C4-2B (cell line): ENCODE results near the gene ADAMTS9.

Experiments
- H3K27ac ChIP-seq: fragments of 450-650 bp; 2 replicates; pipeline ENCODE4 v1.5.1; 2017
- CTCF ChIP-seq: fragments of 450-650 bp; conservative IDR thresholded peaks from 2 replicates; pipeline ENCODE4 v1.5.1; 2017; ENCODE audit warnings: mild to moderate bottlenecking
- ZFX ChIP-seq: fragments of 450-650 bp; IDR thresholded peaks from 2 replicates; pipeline ENCODE4 v1.6.1; 2017

The ADAMTS9 gene

GRCh38 chr3:64664397-64664796 lies 23.4 kb downstream of the ADAMTS9 start:
- no peak overlapping the region for H3K27ac ChIP-seq
- no peak for TF ChIP-seq CTCF
- no peak for TF ChIP-seq ZFX

- no peak for TF ChIP-seq CTCF
- no peak for TF ChIP-seq ZFX
- no peak overlapping the region for H3K27ac ChIP-seq
These were observed 28.2 kb downstream of the ADAMTS9 start for GRCh38 chr3:64659617-64659978.

- TF ChIP-seq CTCF (no peak), ZFX (no peak)
These were observed 29.8 kb downstream of the ADAMTS9 start for GRCh38 chr3:64658001-64658400.

GRCh38 chr3:64656544-64656943 lies 31.3 kb downstream of the ADAMTS9 start:
- TF ChIP-seq CTCF (no peak), ZFX (no peak)
- H3K27ac ChIP-seq: no peak overlapping the region

More at GRCh38 chr3:64658001-64658400, 29.8 kb downstream of the ADAMTS9 start:
- H3K27ac ChIP-seq: no peak overlapping the region

- no peak for TF ChIP-seq ZFX
- no peak for TF ChIP-seq CTCF
- H3K27ac ChIP-seq: no peak overlapping the region
These were observed 32.6 kb downstream of the ADAMTS9 start for GRCh38 chr3:64655160-64655559.

GRCh38 chr3:64654013-64654412 lies 33.8 kb downstream of the ADAMTS9 start:
- H3K27ac ChIP-seq: no peak overlapping the region
- no peak for TF ChIP-seq CTCF
- TF ChIP-seq ZFX: no peak

- TF ChIP-seq ZFX (no peak), CTCF (no peak)
- H3K27ac ChIP-seq: no peak overlapping the region
These were observed 34.7 kb downstream of the ADAMTS9 start for GRCh38 chr3:64653101-64653500.
